ENCODE data around the gene SAAL1.

Gene SAAL1

DNA sequence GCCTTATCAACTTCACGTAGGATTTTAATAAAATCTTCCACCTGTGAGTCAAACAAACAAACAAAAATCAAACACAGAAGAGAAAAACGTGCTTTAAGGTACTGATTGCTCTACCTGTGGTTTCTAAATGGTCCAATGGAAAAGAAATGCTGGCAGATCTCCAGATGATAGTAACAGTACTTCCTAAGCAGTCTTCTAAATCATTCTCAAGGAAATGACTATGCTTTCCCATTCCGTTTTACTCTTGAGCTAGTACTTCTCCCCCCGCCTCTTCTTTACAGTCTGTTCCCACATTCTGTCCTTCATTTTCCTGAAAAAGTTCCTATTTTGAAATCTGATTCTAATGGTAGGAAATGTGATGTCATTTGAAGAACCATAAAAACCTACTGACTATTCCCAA, 25.4 kb downstream of the SAAL1 start:
- no peak for DNase-seq

GRCh38 chr11:18078909-18079308, 27.0 kb downstream of the SAAL1 start:
- DNase-seq: no peak

- no peak for DNase-seq
Observed at GRCh38 chr11:18075444-18075843, 30.4 kb downstream of the SAAL1 start.

- no peak for DNase-seq
Observed at GRCh38 chr11:18071098-18071705, 34.7 kb downstream of the SAAL1 start.

DNA sequence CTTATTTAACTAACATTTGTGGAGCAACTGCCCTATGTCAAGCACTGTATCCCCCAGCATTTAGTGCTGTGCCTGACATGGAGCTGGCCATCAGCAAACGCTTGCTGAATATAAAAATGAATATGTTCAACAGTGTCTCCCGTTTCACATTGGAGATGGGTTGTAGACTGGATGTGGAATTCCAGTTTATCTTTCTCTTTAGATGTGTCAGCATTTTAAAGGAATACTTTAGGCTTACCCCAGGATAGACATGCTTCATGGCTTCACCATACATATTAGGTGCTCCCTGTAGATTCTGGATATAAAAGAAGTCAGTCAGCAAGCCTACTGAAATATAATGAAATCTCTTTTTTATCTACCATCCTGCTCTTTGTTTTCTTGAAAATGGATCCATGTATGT, 38.5 kb downstream of the SAAL1 start:
- no peak for DNase-seq

- no peak for DNase-seq
Observed at GRCh38 chr11:18066626-18067025, 39.3 kb downstream of the SAAL1 start.

DNA sequence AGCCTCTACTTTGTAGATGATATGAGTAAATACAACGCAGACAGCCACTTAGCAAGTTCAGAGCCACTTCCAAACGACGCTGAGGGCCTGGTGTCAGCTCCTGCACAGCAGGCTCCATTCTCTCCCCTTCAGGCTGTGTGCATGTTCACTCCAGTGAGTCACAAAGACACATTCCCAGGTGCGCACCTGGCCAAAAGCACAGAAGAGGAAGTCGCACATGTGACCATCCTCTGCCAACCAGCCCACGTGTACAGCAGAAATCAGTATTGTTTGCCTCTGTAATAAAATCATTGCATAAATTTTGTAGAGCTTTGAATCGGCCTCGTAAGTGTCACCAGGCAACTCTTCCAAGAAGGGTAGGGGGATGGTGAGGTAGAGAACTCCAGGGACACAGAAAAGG, 40.3 kb downstream of the SAAL1 start:
- DNase-seq: no peak

GRCh38 chr11:18064450-18065054, 41.3 kb downstream of the SAAL1 start:
- no peak for DNase-seq

- no peak for DNase-seq
Observed at GRCh38 chr11:18063862-18064434, 41.9 kb downstream of the SAAL1 start.

DNA sequence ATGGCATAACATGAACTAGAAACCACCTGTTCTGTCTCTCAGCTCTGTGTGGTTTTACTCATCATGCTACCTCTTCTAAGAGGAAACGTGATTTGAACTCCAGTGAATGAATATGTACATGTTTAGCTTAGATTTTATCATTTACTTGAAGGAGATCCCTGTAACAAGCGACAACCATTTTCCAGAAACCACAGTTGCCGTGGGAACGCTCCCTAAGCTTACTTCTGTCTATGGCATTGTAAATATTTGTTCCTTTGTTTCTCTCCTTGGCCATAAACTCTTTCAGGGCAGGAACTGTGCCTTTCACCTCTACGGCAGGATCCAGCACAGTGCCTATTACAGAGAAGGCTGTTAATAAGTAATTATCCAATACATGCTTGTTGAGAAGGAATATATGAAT, 42.8 kb downstream of the SAAL1 start:
- DNase-seq: no peak

GRCh38 chr11:18061351-18061750, 44.5 kb downstream of the SAAL1 start:
- no peak for DNase-seq

DNA sequence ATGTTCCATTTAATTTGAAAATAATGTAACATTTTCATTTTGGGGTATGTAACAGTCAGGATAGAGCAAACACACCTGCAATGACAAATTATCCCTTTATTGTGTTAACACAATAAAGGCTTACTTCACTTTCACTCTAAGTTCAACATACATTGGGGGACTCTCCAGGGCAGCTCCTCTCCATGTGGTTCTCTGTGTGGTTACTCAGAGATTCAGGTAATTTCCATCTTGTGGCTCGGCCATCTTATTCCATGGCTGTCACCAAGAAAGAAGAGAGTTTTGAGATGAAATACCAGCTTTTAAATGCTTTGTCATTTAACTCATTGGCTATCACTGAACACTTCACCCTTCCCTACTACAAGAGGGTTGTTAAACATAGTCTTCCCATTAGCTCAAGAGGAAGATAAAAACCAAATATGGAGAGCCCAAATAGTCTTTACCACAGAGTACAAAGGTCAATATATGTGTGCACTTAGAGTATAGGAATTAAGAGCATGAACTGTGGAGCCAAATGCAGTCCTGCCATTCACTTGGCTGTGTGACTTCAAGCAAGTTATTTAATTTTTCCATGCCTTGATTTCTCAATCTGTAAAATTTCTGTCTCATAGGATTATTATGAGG, 49.2 kb downstream of the SAAL1 start:
- no peak for DNase-seq

GRCh38 chr11:18054511-18055103, 51.3 kb downstream of the SAAL1 start:
- DNase-seq: no peak

- DNase-seq: no peak
Observed at GRCh38 chr11:18050848-18051247, 55.0 kb downstream of the SAAL1 start.

DNA sequence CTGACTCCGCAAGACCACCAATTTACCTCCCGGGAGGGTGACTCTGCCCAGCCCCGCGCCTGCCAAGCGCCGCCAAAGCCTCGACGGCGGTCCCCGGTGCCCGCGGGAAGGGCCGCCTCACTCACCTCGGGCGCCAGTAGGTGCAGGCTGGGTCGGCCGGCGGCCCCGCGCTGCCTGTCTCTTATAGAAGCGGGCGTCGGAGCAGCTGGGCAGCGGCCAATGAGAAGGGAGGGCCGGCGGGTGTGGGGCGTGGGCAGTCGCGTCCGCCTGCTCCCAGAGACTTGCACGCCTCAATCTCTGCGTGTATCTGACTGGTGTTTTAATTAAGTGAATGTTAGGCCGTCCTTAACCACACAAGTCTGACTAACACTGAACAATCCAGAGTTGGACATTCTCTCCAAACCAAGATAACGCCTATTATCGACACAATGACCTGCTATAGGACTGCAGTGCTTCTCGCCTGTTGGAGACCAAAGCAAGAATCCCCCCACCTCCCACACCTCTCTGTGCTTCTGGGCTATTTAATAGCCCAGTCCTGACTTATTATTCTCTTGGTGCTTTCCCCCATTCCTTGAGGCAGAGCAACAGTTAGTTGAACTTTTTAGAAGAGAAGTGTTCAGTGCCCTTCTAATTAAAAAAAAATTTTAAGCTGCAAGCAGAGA, 59.6 kb downstream of the SAAL1 start, which contains the start of gene TPH1:
Gene TPH1, minus strand, starts transcription at position 154 of the 662 bp plus-strand sequence. CDS start 5,507 bp downstream, outside the sequence.
- no peak for DNase-seq

DNA sequence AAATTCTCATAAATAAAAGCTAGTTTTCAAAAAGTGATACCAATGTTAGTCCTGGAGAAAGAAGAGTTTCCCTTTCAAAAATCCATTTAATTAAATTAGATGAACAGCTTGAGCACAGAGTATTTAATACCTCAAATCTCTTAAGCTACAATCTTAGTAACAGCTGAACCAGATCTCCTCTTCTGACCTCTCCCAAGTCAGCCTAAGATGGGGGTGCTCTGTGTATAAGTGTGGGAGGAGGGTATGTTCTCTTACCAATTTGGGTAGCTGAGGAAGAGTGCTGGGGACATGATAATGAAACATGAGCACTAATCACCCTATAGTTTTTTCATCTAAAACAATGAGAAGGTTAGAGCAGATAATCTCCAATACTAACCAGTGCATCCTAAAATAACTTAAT, 69.4 kb downstream of the SAAL1 start:
- no peak for DNase-seq
